Subcutaneous adipose tissue (tissue), 4 donors: Measurements from ENCODE around the gene KLK2. TPM values are rescaled to one million over a fixed set of nuclear protein-coding genes. Genes with fewer than 3 reads are reported as not detected.

Source experiments
- total RNA-seq, 4 donors: library from RNA; depleted of rRNA; stranded (reverse); fragments of >200 nt; gene quantifications; one replicate each; pipeline ENCODE4 v1.1.0, GENCODE V29; 2016
- TF ChIP-seq, protein P1 (sequence below): fragments of 450-650 bp; IDR thresholded peaks from one replicate; pipeline ENCODE4 v1.5.1; 2016; ENCODE audit warnings: low read depth, mild to moderate bottlenecking, control low read depth, antibody characterized with exemption, moderate library complexity

Gene KLK2
- total RNA-seq, 4 donors from 2014 or later, result 0.44 TPM; not detected in 3

DNA sequence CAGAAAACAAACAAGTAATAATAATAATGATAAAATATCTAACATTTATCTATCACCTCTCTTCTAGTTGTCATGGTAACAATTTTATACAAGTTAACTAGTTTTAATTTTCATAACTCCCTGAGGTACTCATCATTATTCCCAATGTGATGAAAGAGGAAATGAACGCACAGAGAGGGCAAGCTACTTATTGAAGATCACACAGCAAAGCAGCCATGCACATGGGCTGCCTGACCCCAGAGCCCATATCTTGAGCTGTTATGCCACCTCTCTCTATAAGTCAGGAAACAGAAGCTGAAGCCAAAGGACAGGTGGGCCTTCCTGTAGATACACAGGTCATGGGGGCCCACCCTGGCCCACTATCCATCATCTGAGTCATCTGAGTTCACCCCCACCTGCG lies 42.8 kb downstream of the KLK2 start:
- TF ChIP-seq, protein P1, sequence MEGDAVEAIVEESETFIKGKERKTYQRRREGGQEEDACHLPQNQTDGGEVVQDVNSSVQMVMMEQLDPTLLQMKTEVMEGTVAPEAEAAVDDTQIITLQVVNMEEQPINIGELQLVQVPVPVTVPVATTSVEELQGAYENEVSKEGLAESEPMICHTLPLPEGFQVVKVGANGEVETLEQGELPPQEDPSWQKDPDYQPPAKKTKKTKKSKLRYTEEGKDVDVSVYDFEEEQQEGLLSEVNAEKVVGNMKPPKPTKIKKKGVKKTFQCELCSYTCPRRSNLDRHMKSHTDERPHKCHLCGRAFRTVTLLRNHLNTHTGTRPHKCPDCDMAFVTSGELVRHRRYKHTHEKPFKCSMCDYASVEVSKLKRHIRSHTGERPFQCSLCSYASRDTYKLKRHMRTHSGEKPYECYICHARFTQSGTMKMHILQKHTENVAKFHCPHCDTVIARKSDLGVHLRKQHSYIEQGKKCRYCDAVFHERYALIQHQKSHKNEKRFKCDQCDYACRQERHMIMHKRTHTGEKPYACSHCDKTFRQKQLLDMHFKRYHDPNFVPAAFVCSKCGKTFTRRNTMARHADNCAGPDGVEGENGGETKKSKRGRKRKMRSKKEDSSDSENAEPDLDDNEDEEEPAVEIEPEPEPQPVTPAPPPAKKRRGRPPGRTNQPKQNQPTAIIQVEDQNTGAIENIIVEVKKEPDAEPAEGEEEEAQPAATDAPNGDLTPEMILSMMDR, result no peak

DNA sequence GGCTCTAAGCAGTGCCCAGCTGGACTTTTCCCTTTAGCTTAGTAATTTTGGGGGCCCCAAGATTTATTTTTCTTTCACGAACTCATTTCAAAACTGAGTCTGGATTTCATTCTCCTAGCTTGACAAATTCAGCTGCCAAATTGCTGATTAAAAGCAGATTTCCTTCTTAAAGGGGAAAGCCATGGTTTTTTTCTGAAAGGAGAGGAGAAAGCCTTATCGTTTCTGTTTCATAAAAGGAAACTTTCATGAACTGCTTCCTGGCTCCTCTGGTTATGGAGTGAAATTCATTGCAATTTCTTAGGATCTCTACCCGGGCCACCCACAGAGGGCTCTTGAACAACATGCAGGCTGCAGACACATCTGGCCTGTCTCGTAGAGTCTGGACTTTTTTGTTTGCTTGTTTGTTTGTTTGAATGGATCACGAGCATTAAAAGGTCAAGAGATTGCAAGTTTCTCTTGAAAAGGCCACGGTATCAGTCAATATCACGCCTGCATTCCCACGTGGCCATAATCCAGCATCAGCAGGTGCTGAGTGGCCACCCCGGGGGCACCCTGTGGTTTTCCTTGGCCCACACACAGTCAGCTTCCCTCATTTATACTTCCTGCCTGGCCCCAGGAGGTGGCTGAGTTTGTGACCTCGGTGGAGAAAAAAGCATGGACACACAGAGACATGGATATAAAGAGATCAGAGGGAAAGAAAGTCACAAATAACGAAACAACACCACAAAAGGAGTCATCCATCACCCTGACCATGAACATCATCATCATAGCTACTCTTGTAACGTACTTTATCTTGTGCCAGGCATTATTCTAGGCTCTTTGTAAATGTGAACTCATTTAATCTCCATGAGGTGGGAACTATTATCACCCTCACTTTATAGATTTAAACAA lies 48.4 kb downstream of the KLK2 start:
- TF ChIP-seq, protein P1, result no peak

DNA sequence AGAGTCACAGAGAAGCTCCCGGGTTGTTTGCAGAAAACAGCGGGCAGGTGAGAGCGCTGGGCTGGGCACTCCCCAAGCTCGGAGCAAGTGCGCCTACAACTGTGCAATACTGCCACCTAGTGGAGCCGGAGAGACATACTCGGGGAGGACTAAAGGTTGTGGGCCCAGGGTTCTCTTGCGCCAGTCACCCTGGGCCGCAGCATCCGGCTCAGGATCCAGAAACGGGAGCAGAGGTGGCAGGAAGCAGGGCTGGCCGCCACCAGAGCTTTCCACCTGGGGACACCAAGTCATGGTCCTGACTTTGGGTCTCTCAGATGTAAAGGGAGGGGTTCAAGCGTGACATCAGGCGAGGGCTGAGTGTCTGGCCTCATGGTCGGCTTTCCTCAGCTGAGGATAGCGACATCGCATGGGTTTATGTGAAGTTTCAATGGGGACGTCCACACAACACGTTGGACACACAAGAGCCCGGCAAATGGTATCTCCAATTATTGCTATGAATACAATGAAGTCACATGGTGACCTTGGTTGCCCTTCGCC lies 49.1 kb downstream of the KLK2 start:
- TF ChIP-seq, protein P1, result no peak

DNA sequence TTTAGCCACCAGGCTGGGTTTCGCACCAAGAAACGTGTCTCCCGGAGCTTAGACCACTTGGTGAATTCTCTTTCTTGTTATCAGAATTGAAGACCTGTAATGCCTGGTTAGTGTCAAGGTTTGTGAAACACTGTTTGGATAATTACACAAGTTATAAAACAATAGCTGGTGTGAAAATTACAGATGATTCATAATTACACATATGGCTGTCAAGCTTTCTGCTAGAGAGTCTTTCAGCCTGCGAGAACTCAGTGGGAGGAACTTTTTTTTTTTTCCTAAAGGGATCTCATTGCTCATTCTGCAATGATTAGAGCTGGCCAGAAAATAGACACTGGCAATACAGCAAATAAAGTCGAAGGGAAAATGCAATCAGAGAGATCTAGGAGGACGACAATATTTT lies 51.3 kb downstream of the KLK2 start:
- TF ChIP-seq, protein P1, result no peak

DNA sequence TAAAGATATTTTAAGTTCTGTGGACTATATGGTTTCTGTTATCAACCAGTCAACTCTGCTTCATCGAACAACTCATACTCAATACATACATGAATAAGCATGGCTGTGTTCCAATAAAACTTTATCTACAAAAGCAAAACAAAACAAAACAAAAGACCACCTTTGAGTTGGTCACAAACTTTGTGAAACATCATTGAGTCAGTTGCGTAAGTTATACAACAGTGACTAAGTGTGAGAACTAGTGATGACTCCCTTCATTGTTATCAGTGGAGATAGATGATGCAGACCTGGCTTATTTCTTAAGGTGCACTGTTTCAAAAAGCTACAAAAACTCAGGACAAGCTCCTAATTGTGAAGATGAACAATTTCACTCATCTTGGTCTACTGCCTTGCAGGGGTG lies 52.5 kb downstream of the KLK2 start:
- TF ChIP-seq, protein P1, result no peak

DNA sequence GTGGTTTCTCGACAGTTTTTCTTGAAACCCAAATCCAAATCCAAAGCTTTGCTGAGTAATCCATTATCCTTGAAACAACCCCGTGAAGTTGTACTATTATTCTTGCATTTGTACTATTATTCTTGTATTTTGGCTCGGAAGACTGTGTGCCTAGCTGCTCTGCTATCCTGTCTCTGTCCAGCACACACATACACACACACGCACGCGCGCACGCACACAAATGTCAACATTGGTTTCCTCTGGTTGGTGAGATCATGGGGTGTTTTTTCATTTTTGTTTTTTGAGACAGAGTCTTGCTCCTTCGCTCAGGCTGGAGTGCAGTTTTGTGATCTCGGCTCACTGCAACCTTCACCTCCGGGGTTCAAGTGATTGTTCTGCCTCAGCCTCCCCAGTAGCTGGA lies 52.9 kb downstream of the KLK2 start:
- TF ChIP-seq, protein P1, result no peak

DNA sequence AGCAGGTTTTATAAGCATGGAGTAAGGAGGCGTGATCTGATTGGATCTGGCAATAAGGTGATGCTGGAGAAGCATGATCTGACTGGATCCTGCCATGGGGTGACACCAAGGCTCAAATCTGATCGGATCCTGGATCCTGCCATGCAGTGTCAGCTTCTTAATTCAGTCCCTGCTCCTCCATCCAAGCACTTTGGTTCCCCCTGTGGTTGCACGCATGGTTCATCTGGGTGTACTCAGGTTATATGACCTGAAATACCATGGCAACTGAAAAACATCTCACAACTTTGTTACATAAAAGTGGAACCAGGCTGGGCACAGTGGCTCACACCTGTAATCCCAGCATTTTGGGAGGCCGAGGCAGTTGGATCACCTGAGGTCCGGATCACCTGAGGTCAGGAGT lies 55.6 kb downstream of the KLK2 start:
- TF ChIP-seq, protein P1, result no peak
